Nephron progenitor cell (in vitro differentiated cells): ENCODE measurements around the gene FBXO31.
A peak's percentile ranks its signal among the peaks of the same experiment; 100 is the strongest.

Experiments used
- DNase-seq: peaks from one replicate; pipeline ENCODE4 v3.0.0; 2021
- H3K27ac Mint-ChIP-seq: 2 replicates; pipeline ENCODE4 v1.8.0; 2021; ENCODE audit warnings: mild to moderate bottlenecking, moderate library complexity, mixed read lengths
- H3K27me3 Mint-ChIP-seq: 2 replicates; pipeline ENCODE4 v1.8.0; 2021; ENCODE audit warnings: mild to moderate bottlenecking, low read depth, mixed read lengths; ENCODE audit not compliant: poor library complexity
- H3K36me3 Mint-ChIP-seq: 2 replicates; pipeline ENCODE4 v1.8.0; 2021; ENCODE audit warnings: low read depth, mixed read lengths
- H3K4me1 Mint-ChIP-seq: 2 replicates; pipeline ENCODE4 v1.8.0; 2021; ENCODE audit warnings: mixed read lengths
- H3K4me3 Mint-ChIP-seq: 2 replicates; pipeline ENCODE4 v1.8.0; 2021; ENCODE audit warnings: mild to moderate bottlenecking, moderate library complexity, mixed read lengths
- H3K9me3 Mint-ChIP-seq: 2 replicates; pipeline ENCODE4 v1.8.0; 2021; ENCODE audit warnings: mild to moderate bottlenecking, moderate library complexity, mixed read lengths
- TF ChIP-seq, protein P1 (sequence below): fragments of 200-600 bp; sonication (generic); IDR thresholded peaks from 2 replicates; pipeline ENCODE4 v1.5.0; 2021; ENCODE audit warnings: antibody characterized with exemption

The FBXO31 gene

DNA sequence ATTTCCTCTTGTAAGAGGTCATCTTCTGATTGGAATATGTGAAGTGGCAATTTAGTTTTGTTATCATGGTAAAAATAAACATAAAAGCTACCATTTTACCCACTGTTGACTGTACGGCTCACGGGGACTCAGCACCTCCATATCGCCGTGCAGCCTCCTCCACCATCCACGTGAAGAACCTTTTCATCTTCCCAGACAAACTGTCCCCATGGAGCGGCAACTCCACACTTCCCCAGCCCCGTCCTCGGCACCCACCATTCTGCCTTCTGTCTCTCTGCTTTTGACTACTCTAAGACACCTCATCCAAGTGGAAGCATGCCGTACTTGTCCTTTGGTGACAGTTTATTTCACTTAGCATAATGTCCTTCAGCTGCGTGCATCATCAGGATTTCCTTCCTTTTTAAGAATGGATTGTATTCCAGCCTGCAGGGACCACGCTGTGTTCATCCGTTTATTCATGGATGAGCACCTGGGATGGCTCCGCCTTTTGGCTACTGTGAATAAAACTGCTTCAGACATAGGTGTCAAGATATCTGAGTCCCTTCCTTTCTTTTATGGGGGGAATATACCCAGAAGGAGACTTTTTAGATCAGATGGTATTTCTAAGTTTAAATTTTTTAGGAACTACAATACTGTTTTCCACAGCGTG, 14.3 kb downstream of the FBXO31 start:
- TF ChIP-seq, protein P1, sequence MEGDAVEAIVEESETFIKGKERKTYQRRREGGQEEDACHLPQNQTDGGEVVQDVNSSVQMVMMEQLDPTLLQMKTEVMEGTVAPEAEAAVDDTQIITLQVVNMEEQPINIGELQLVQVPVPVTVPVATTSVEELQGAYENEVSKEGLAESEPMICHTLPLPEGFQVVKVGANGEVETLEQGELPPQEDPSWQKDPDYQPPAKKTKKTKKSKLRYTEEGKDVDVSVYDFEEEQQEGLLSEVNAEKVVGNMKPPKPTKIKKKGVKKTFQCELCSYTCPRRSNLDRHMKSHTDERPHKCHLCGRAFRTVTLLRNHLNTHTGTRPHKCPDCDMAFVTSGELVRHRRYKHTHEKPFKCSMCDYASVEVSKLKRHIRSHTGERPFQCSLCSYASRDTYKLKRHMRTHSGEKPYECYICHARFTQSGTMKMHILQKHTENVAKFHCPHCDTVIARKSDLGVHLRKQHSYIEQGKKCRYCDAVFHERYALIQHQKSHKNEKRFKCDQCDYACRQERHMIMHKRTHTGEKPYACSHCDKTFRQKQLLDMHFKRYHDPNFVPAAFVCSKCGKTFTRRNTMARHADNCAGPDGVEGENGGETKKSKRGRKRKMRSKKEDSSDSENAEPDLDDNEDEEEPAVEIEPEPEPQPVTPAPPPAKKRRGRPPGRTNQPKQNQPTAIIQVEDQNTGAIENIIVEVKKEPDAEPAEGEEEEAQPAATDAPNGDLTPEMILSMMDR, result no peak
- Mint-ChIP-seq H3K27me3 (peaks cover 10% of the 10 kb centered on the region), H3K27ac (no peak overlapping the region), H3K9me3 (no peaks in the 10 kb centered on the region), H3K36me3 (peaks cover 16% of the 10 kb centered on the region), H3K4me3 (no peak overlapping the region), H3K4me1 (peaks cover 65% of the 10 kb centered on the region)
- no peak for DNase-seq

DNA sequence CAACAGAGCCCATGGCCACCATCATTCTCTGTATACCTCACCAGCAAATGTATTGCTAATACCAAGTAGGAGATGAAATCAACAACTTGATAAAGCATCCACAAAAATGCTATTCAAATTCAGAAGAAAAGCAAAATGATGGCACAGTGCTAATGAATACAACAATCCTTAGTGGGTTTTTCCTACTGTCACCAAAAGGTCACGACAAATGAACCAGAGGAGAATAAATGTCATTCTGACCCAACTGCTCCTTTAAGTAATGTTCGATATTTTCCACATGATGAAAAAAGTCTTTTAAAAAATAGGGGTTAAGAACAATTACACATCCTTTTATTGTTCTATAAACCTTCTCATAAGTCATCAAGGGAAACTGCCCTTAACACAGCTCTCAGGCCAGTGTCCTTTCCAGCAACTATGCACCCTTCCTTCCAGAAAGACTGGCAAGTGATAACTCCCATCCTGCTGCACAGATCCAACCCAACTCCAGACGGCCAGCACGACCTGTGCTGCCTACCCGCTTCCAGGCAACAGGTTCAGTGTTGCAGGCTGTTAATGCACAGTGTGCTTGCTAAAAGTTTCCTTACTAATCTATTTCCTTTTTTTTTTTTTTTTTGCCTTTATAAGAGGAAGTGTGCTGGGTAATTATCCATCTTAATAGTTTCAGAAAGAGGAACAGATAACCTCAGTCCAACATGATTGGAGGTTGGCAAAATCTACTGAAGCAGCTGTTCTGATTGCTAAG, 15.4 kb downstream of the FBXO31 start:
- DNase-seq, result no peak
- H3K4me3 Mint-ChIP-seq, result no peak overlapping the region

DNA sequence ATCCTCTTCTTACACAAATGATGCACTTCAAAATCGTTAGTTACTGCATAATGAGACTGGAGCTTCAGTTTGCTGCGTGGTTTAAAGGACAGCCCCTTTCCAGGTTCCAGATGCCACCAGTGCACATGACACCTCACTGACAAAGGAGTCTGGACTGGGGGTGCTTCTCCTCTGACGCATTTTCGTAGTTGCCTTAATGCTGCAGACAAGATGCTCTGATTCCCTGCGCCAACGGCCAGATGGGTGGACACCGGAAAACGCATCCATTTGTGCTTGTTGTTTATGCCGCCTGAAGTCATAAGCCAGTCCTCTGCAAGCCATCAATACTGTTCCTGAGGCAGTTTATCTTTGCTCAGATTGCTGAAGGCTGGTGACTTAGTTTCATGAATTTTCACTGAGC, 16.0 kb downstream of the FBXO31 start:
- peaks cover 71% of the 10 kb centered on the region for H3K4me1 Mint-ChIP-seq
- H3K27me3 Mint-ChIP-seq, result peaks cover 10% of the 10 kb centered on the region
- no peak overlapping the region for H3K4me3 Mint-ChIP-seq
- H3K27ac Mint-ChIP-seq, result peak overlapping the region; percentile 31
- H3K36me3 Mint-ChIP-seq, result peaks cover 12% of the 10 kb centered on the region
- TF ChIP-seq, protein P1, result no peak
- no peaks in the 10 kb centered on the region for H3K9me3 Mint-ChIP-seq
- no peak for DNase-seq

More for the DNA sequence above, 15.4 kb downstream of the FBXO31 start:
- H3K36me3 Mint-ChIP-seq, result peaks cover 12% of the 10 kb centered on the region
- no peak overlapping the region for H3K27ac Mint-ChIP-seq
- H3K9me3 Mint-ChIP-seq, result no peaks in the 10 kb centered on the region
- H3K4me1 Mint-ChIP-seq, result peaks cover 71% of the 10 kb centered on the region
- H3K27me3 Mint-ChIP-seq, result peaks cover 10% of the 10 kb centered on the region
- TF ChIP-seq, protein P1, result no peak

DNA sequence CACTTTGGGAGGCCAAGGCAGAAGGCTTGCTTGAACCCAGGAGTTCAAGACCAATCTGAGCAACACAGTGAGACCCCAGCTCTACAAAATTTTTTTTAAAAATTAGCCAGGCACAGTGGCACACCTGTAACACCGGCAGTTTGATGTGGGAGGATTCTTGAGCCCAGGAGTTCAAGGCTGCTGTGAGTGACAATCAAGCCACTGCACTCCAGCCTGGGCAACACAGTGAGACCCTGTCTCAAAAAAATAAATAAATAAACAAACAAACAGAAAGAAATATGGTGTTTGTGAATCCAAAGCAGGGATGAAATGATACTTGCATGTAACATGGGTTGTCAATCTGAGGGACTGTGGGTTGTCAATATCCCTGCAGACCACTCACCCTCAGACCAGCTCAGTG, 16.6 kb downstream of the FBXO31 start:
- peaks cover 14% of the 10 kb centered on the region for H3K36me3 Mint-ChIP-seq
- H3K4me1 Mint-ChIP-seq, result peaks cover 70% of the 10 kb centered on the region
- peaks cover 10% of the 10 kb centered on the region for H3K27me3 Mint-ChIP-seq
- DNase-seq, result no peak
- TF ChIP-seq, protein P1, result no peak
- no peak overlapping the region for H3K4me3 Mint-ChIP-seq
- H3K27ac Mint-ChIP-seq, result no peak overlapping the region
- H3K9me3 Mint-ChIP-seq, result no peaks in the 10 kb centered on the region

DNA sequence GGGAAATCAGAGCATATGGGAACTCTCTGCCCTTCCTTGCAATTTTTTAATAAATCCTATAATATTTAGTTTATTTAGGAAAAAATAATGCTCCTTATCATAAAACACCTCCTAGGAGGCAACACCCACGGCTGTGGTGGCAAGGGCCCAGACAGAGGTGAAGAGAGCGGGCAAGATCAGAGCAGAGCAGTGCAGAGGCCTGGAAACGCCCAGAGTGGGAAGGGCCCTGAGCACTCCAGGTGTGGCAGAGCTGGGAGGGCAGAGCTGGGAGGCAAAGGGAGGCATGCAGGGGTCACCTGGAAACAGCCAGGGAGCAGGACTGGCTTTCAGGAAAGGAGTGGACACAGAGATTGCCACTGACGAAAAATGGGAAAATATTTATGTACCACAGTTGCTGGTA, 17.3 kb downstream of the FBXO31 start:
- no peak overlapping the region for H3K4me3 Mint-ChIP-seq
- H3K27me3 Mint-ChIP-seq, result peaks cover 10% of the 10 kb centered on the region
- TF ChIP-seq, protein P1, result no peak
- H3K4me1 Mint-ChIP-seq, result peaks cover 64% of the 10 kb centered on the region
- H3K36me3 Mint-ChIP-seq, result peaks cover 20% of the 10 kb centered on the region
- H3K27ac Mint-ChIP-seq, result peak overlapping the region; percentile 45
- H3K9me3 Mint-ChIP-seq, result no peaks in the 10 kb centered on the region
- no peak for DNase-seq
